HUES48 (cell line): ENCODE measurements around the gene MROH2A.
"Not testable (repeated sequence)": the region's sequence is repeated elsewhere in the genome, so short reads cannot be mapped to it uniquely, and the experiment has no call there.

ENCODE experiments used
- H3K27ac ChIP-seq: one replicate; pipeline ENCODE4 v1.7.0; 2013; ENCODE audit warnings: low read depth, low read length, inconsistent platforms
- H3K27me3 ChIP-seq: 2 replicates; pipeline ENCODE4 v1.6.1; 2013; ENCODE audit warnings: mild to moderate bottlenecking, low read length; ENCODE audit not compliant: control insufficient read depth, insufficient read depth
- H3K36me3 ChIP-seq: 2 replicates; pipeline ENCODE4 v1.6.1; 2013; ENCODE audit warnings: low read length; ENCODE audit not compliant: control insufficient read depth, insufficient read depth
- H3K4me1 ChIP-seq: 2 replicates; pipeline ENCODE4 v1.6.1; 2013; ENCODE audit warnings: mild to moderate bottlenecking, low read length; ENCODE audit not compliant: control insufficient read depth, insufficient read depth
- H3K4me3 ChIP-seq: 2 replicates; pipeline ENCODE4 v1.5.1; 2013; ENCODE audit warnings: mild to moderate bottlenecking, low read depth, low read length
- H3K9ac ChIP-seq: 2 replicates; pipeline ENCODE4 v1.6.1; 2013; ENCODE audit warnings: mild to moderate bottlenecking, low read depth, low read length, moderate library complexity
- H3K9me3 ChIP-seq: 2 replicates; pipeline ENCODE4 v1.6.1; 2013; ENCODE audit warnings: low read length; ENCODE audit not compliant: control insufficient read depth, insufficient read depth

Gene MROH2A

GRCh38 chr2:233778030-233778429, at the start of gene MROH2A:
MROH2A (plus strand) TSS chr2:233778330; CDS start chr2:233779359, 1,029 bp downstream.
- no peak within 1 kb of the TSS for H3K27ac ChIP-seq
- no peak within 1 kb of the TSS for H3K4me3 ChIP-seq
- H3K9ac ChIP-seq = no peak within 1 kb of the TSS
- no peaks in the 10 kb centered on the region for H3K36me3 ChIP-seq
- H3K4me1 ChIP-seq = no peaks in the 10 kb centered on the region
- no peaks in the 10 kb centered on the region for H3K27me3 ChIP-seq
- H3K9me3 ChIP-seq = peaks cover 26% of the 10 kb centered on the region

GRCh38 chr2:233728723-233729301, 49.3 kb upstream of the MROH2A start, which contains the start of gene UGT1A3:
UGT1A3 (plus strand) TSS chr2:233729042; CDS start chr2:233729127, 85 bp downstream.
- Histone ChIP-seq H3K27me3 (no peaks in the 10 kb centered on the region), H3K9ac (no peak within 1 kb of the TSS), H3K27ac (no peak within 1 kb of the TSS), H3K36me3 (no peaks in the 10 kb centered on the region), H3K9me3 (peaks cover 22% of the 10 kb centered on the region), H3K4me1 (no peaks in the 10 kb centered on the region), H3K4me3 (no peak within 1 kb of the TSS)

GRCh38 chr2:233736868-233737653, 41.1 kb upstream of the MROH2A start:
- H3K27me3 ChIP-seq, H3K4me3 ChIP-seq, H3K27ac ChIP-seq, H3K4me1 ChIP-seq, H3K36me3 ChIP-seq, H3K9ac ChIP-seq: not testable (repeated sequence)
- H3K9me3 ChIP-seq = peaks cover 15% of the 10 kb centered on the region

- Histone ChIP-seq H3K27me3 (no peaks in the 10 kb centered on the region), H3K27ac (no peak overlapping the region), H3K36me3 (no peaks in the 10 kb centered on the region), H3K9me3 (peaks cover 26% of the 10 kb centered on the region), H3K9ac (no peak overlapping the region), H3K4me3 (no peak overlapping the region), H3K4me1 (no peaks in the 10 kb centered on the region)
These were observed 37.3 kb upstream of the MROH2A start for GRCh38 chr2:233740870-233741269.

- Histone ChIP-seq H3K36me3 (no peaks in the 10 kb centered on the region), H3K4me1 (no peaks in the 10 kb centered on the region), H3K27ac (no peak overlapping the region), H3K9ac (no peak overlapping the region), H3K9me3 (peaks cover 12% of the 10 kb centered on the region), H3K4me3 (no peak overlapping the region), H3K27me3 (no peaks in the 10 kb centered on the region)
These were observed 34.5 kb upstream of the MROH2A start for GRCh38 chr2:233743464-233744259.

- no peaks in the 10 kb centered on the region for H3K27me3 ChIP-seq
- H3K4me1 ChIP-seq = no peaks in the 10 kb centered on the region
- H3K4me3 ChIP-seq = no peak overlapping the region
- peaks cover 20% of the 10 kb centered on the region for H3K9me3 ChIP-seq
- H3K36me3 ChIP-seq = no peaks in the 10 kb centered on the region
- H3K9ac ChIP-seq = no peak overlapping the region
- no peak overlapping the region for H3K27ac ChIP-seq
These were observed 32.9 kb upstream of the MROH2A start for GRCh38 chr2:233745073-233745755.

- H3K4me1 ChIP-seq, H3K9ac ChIP-seq, H3K27me3 ChIP-seq, H3K27ac ChIP-seq, H3K4me3 ChIP-seq, H3K36me3 ChIP-seq: not testable (repeated sequence)
- H3K9me3 ChIP-seq = peaks cover 26% of the 10 kb centered on the region
These were observed 32.3 kb upstream of the MROH2A start for GRCh38 chr2:233745838-233746237.

- no peaks in the 10 kb centered on the region for H3K36me3 ChIP-seq
- H3K4me1 ChIP-seq = no peaks in the 10 kb centered on the region
- no peak overlapping the region for H3K4me3 ChIP-seq
- no peak overlapping the region for H3K9ac ChIP-seq
- H3K27me3 ChIP-seq = no peaks in the 10 kb centered on the region
- H3K9me3 ChIP-seq = peaks cover 34% of the 10 kb centered on the region
- no peak overlapping the region for H3K27ac ChIP-seq
These were observed 31.5 kb upstream of the MROH2A start for GRCh38 chr2:233746475-233747282.

GRCh38 chr2:233747283-233747544, 30.9 kb upstream of the MROH2A start:
- Histone ChIP-seq H3K4me1 (no peaks in the 10 kb centered on the region), H3K27me3 (no peaks in the 10 kb centered on the region), H3K27ac (no peak overlapping the region), H3K9me3 (peaks cover 32% of the 10 kb centered on the region), H3K4me3 (no peak overlapping the region), H3K36me3 (no peaks in the 10 kb centered on the region), H3K9ac (no peak overlapping the region)

- not testable (repeated sequence) for H3K9ac ChIP-seq, H3K27me3 ChIP-seq, H3K4me3 ChIP-seq, H3K27ac ChIP-seq, H3K36me3 ChIP-seq, H3K4me1 ChIP-seq
- H3K9me3 ChIP-seq = peaks cover 28% of the 10 kb centered on the region
These were observed 27.4 kb upstream of the MROH2A start for GRCh38 chr2:233750689-233751088.
